WTC11 (cell line): Measurements from ENCODE around the gene RSAD1. TPM values are rescaled to one million over a fixed set of nuclear protein-coding genes. Genes with fewer than 3 reads are reported as not detected.

ENCODE experiments used
- ATAC-seq: fragments of 200-7000 bp; cut with Tn5 transposase; 2 replicates; pipeline ENCODE4 v1.10.0; 2021; ENCODE audit warnings: mild to moderate bottlenecking, moderate library complexity
- CTCF ChIA-PET: fragments of 300-600 bp; sonication (Branson Sonifier 250); formaldehyde crosslinking; loops from one replicate; lab custom pipeline; 2021; ENCODE audit warnings: antibody characterized with exemption; lab: Charles Lee
- POLR2A ChIA-PET: fragments of 350-600 bp; sonication (Branson Sonifier 250); formaldehyde crosslinking; loops from one replicate; lab custom pipeline; 2021; ENCODE audit warnings: antibody characterized with exemption; lab: Charles Lee
- DNase-seq: peaks from one replicate; pipeline ENCODE4 v3.0.0; 2021; ENCODE audit warnings: low spot score
- H3K27ac Mint-ChIP-seq: 2 replicates; pipeline ENCODE4 v1.8.0; 2021; ENCODE audit warnings: mixed read lengths
- H3K27me3 Mint-ChIP-seq: 2 replicates; pipeline ENCODE4 v1.8.0; 2021; ENCODE audit warnings: low read depth, mild to moderate bottlenecking, moderate library complexity, mixed read lengths
- H3K36me3 Mint-ChIP-seq: 2 replicates; pipeline ENCODE4 v1.8.0; 2021; ENCODE audit warnings: mixed read lengths
- H3K4me1 Mint-ChIP-seq: 2 replicates; pipeline ENCODE4 v1.8.0; 2022; ENCODE audit warnings: mixed read lengths
- H3K4me3 Mint-ChIP-seq: 2 replicates; pipeline ENCODE4 v1.8.0; 2021; ENCODE audit warnings: mild to moderate bottlenecking, moderate library complexity, mixed read lengths
- H3K9me3 Mint-ChIP-seq: 2 replicates; pipeline ENCODE4 v1.8.0; 2021; ENCODE audit warnings: mixed read lengths
- AFF4 ChIP-seq: sonication (generic); formaldehyde crosslinking; IDR thresholded peaks from 2 replicates; pipeline ENCODE4 v1.8.1; 2023; ENCODE audit warnings: mild to moderate bottlenecking, missing genetic modification reagents, borderline replicate concordance
- CREM ChIP-seq: sonication (generic); formaldehyde crosslinking; IDR thresholded peaks from 2 replicates; pipeline ENCODE4 v1.8.1; 2022; ENCODE audit warnings: mild to moderate bottlenecking, missing genetic modification reagents, moderate library complexity
- E2F1 ChIP-seq: sonication (generic); formaldehyde crosslinking; IDR thresholded peaks from 2 replicates; pipeline ENCODE4 v1.8.0; 2022; ENCODE audit warnings: mild to moderate bottlenecking, missing genetic modification reagents
- FOXJ3 ChIP-seq: sonication (generic); formaldehyde crosslinking; IDR thresholded peaks from 2 replicates; pipeline ENCODE4 v1.9.0; 2021; ENCODE audit warnings: missing genetic modification reagents, mild to moderate bottlenecking, borderline replicate concordance
- GRHL2 ChIP-seq: fragments of 250-450 bp; sonication (Bioruptor Pico); IDR thresholded peaks from 2 replicates; pipeline ENCODE4 v1.8.0; 2022; ENCODE audit warnings: mild to moderate bottlenecking, moderate library complexity; ENCODE audit not compliant: insufficient replicate concordance, severe bottlenecking
- HMGA2 ChIP-seq: fragments of 250-450 bp; sonication (Bioruptor Pico); IDR thresholded peaks from 2 replicates; pipeline ENCODE4 v1.4.0; 2021; ENCODE audit warnings: mild to moderate bottlenecking, moderate library complexity
- IRF2 ChIP-seq: sonication (generic); formaldehyde crosslinking; IDR thresholded peaks from 2 replicates; pipeline ENCODE4 v1.8.0; 2022; ENCODE audit warnings: low read depth, missing genetic modification reagents, borderline replicate concordance
- MAX ChIP-seq: sonication (generic); formaldehyde crosslinking; IDR thresholded peaks from 2 replicates; pipeline ENCODE4 v1.8.0; 2022; ENCODE audit warnings: mild to moderate bottlenecking, missing genetic modification reagents
- MXD4 ChIP-seq: fragments of 250-450 bp; sonication (Bioruptor Pico); IDR thresholded peaks from 2 replicates; pipeline ENCODE4 v1.8.0; 2021; ENCODE audit warnings: mild to moderate bottlenecking, moderate library complexity, borderline replicate concordance
- NFATC4 ChIP-seq: fragments of 250-450 bp; sonication (Bioruptor Pico); IDR thresholded peaks from 2 replicates; pipeline ENCODE4 v1.9.0; 2021; ENCODE audit warnings: mild to moderate bottlenecking
- NR1H2 ChIP-seq: sonication (generic); formaldehyde crosslinking; IDR thresholded peaks from 2 replicates; pipeline ENCODE4 v1.9.0; 2021; ENCODE audit warnings: mild to moderate bottlenecking, moderate library complexity, missing genetic modification reagents
- NR3C1 ChIP-seq: sonication (generic); formaldehyde crosslinking; conservative IDR thresholded peaks from 2 replicates; pipeline ENCODE4 v1.8.1; 2023; ENCODE audit warnings: low read depth, mild to moderate bottlenecking, missing genetic modification reagents
- STAT6 ChIP-seq: sonication (generic); formaldehyde crosslinking; conservative IDR thresholded peaks from 2 replicates; pipeline ENCODE4 v1.8.1; 2023; ENCODE audit warnings: mild to moderate bottlenecking, low read depth, missing genetic modification reagents, moderate library complexity
- TCF7 ChIP-seq: sonication (generic); formaldehyde crosslinking; IDR thresholded peaks from 2 replicates; pipeline ENCODE4 v1.8.0; 2022; ENCODE audit warnings: mild to moderate bottlenecking, low read depth, missing genetic modification reagents, moderate library complexity
- TEAD4 ChIP-seq: sonication (generic); formaldehyde crosslinking; IDR thresholded peaks from 2 replicates; pipeline ENCODE4 v1.8.0; 2022; ENCODE audit warnings: mild to moderate bottlenecking, missing genetic modification reagents
- ZMAT4 ChIP-seq: fragments of 250-450 bp; sonication (Bioruptor Pico); IDR thresholded peaks from 2 replicates; pipeline ENCODE4 v1.9.0; 2021; ENCODE audit warnings: mild to moderate bottlenecking
- ZNF138 ChIP-seq: sonication (generic); formaldehyde crosslinking; conservative IDR thresholded peaks from 2 replicates; pipeline ENCODE4 v1.8.1; 2022; ENCODE audit warnings: mild to moderate bottlenecking, moderate library complexity, missing genetic modification reagents
- ZNF423 ChIP-seq: fragments of 250-450 bp; sonication (Bioruptor Pico); IDR thresholded peaks from 2 replicates; pipeline ENCODE4 v2.1.2; 2022; ENCODE audit warnings: mild to moderate bottlenecking, moderate library complexity
- ZNF425 ChIP-seq: fragments of 250-450 bp; sonication (Bioruptor Pico); conservative IDR thresholded peaks from 2 replicates; pipeline ENCODE4 v1.9.0; 2021; ENCODE audit warnings: mild to moderate bottlenecking
- total RNA-seq: library from RNA; stranded (reverse); gene quantifications from 3 replicates; pipeline ENCODE4 v1.2.3, GENCODE V29; 2021

RSAD1 gene
- total RNA-seq, 1 experiment from 2014 or later, result 35.1 TPM

- no peak for TF ChIP-seq CREM (CRISPR knock-in tag)
- TF ChIP-seq MAX, result no peak
- TF ChIP-seq, all 79 proteins: peak for 0
Observed at GRCh38 chr17:50524838-50525237, 46.2 kb downstream of the RSAD1 start (continued).

- Mint-ChIP-seq H3K4me1 (peaks cover 15% of the 10 kb centered on the region), H3K27me3 (peaks cover 10% of the 10 kb centered on the region), H3K4me3 (no peak overlapping the region), H3K9me3 (no peaks in the 10 kb centered on the region), H3K27ac (no peak overlapping the region), H3K36me3 (no peaks in the 10 kb centered on the region)
- no peak for DNase-seq
- ATAC-seq, result no peak
- POLR2A ChIA-PET, result no interaction called here
- no peak for TF ChIP-seq FOXJ3
- no peak for TF ChIP-seq E2F1 (CRISPR knock-in tag)
- no peak for TF ChIP-seq TCF7
- peak; percentile 86 for TF ChIP-seq ZNF423 (CRISPR knock-in tag)
- CTCF ChIA-PET, result interaction anchor here (0.6 to 2.0 kb wide), 4 partner anchors 10 to 99 kb away, joined by 3 to 7 read pairs (median 3); no protein-coding TSS in a partner anchor
Observed at GRCh38 chr17:50527155-50527762, 48.6 kb downstream of the RSAD1 start.

- TF ChIP-seq MXD4 (no peak), HMGA2 (CRISPR knock-in tag) (no peak), AFF4 (CRISPR knock-in tag) (no peak), NR1H2 (CRISPR knock-in tag) (no peak), NR3C1 (CRISPR knock-in tag) (no peak), ZNF138 (CRISPR knock-in tag) (no peak), TEAD4 (CRISPR knock-in tag) (no peak), GRHL2 (no peak), NFATC4 (CRISPR knock-in tag) (no peak), IRF2 (CRISPR knock-in tag) (no peak), STAT6 (CRISPR knock-in tag) (no peak), ZMAT4 (CRISPR knock-in tag) (no peak), ZNF423 (CRISPR knock-in tag) (no peak), ZNF425 (CRISPR knock-in tag) (no peak)
- TF ChIP-seq, all 79 proteins: peak for 0
- no peaks in the 10 kb centered on the region for H3K36me3 Mint-ChIP-seq
- peaks cover 13% of the 10 kb centered on the region for H3K27me3 Mint-ChIP-seq
- no peak overlapping the region for H3K27ac Mint-ChIP-seq
- DNase-seq, result no peak
- no peak overlapping the region for H3K4me3 Mint-ChIP-seq
- CTCF ChIA-PET, result interaction anchor here (1.8 to 2.0 kb wide), 2 partner anchors 23 to 98 kb away, joined by 3 to 7 read pairs; no protein-coding TSS in a partner anchor
- no peak for ATAC-seq
- H3K4me1 Mint-ChIP-seq, result peaks cover 18% of the 10 kb centered on the region
- POLR2A ChIA-PET, result no interaction called here
- no peaks in the 10 kb centered on the region for H3K9me3 Mint-ChIP-seq
Observed at GRCh38 chr17:50527949-50528474, 49.4 kb downstream of the RSAD1 start.
